ENCODE results near the gene RASL11B. TPM values are rescaled to one million over a fixed set of nuclear protein-coding genes. Genes with fewer than 3 reads are reported as not detected.

Gene RASL11B
- total RNA-seq, 1 donor from 2014 or later: 4.4 TPM

- Histone ChIP-seq H3K27ac (ENCODE audit: low read depth, low read length) (no peak overlapping the region), H2AFZ (ENCODE audit: low read depth, low read length) (no peak overlapping the region), H3K4me3 (ENCODE audit: insufficient read depth, low read depth, low read length) (no peak overlapping the region), H3K79me2 (ENCODE audit: insufficient read depth, low read length) (no peaks in the 10 kb centered on the region), H4K20me1 (ENCODE audit: insufficient read depth, low read length) (no peaks in the 10 kb centered on the region), H3K4me1 (ENCODE audit: insufficient read depth, low read length) (no peaks in the 10 kb centered on the region), H3K9me3 (ENCODE audit: insufficient read depth, low read depth, low read length) (no peaks in the 10 kb centered on the region), H3K27me3 (ENCODE audit: insufficient read depth, low read length) (no peaks in the 10 kb centered on the region), H3K9ac (ENCODE audit: low read length) (no peak overlapping the region), H3K4me2 (ENCODE audit: low read length) (no peak overlapping the region), H3K36me3 (ENCODE audit: insufficient read depth, low read length) (no peaks in the 10 kb centered on the region)
- H3K36me3 Mint-ChIP-seq (ENCODE audit: low read depth, unreplicated experiment): peaks cover 4% of the 10 kb centered on the region
- no peak for DNase-seq (ENCODE audit: low read depth)
- peaks cover 7% of the 10 kb centered on the region for H3K27me3 Mint-ChIP-seq (ENCODE audit: low read depth, unreplicated experiment)
- peaks cover 10% of the 10 kb centered on the region for H3K4me1 Mint-ChIP-seq (ENCODE audit: low read depth, unreplicated experiment)
- TF ChIP-seq EZH2 (IDR thresholded peaks at IDR 0.05; ENCODE audit: insufficient read depth, low read length): no peak
- TF ChIP-seq, protein P1, sequence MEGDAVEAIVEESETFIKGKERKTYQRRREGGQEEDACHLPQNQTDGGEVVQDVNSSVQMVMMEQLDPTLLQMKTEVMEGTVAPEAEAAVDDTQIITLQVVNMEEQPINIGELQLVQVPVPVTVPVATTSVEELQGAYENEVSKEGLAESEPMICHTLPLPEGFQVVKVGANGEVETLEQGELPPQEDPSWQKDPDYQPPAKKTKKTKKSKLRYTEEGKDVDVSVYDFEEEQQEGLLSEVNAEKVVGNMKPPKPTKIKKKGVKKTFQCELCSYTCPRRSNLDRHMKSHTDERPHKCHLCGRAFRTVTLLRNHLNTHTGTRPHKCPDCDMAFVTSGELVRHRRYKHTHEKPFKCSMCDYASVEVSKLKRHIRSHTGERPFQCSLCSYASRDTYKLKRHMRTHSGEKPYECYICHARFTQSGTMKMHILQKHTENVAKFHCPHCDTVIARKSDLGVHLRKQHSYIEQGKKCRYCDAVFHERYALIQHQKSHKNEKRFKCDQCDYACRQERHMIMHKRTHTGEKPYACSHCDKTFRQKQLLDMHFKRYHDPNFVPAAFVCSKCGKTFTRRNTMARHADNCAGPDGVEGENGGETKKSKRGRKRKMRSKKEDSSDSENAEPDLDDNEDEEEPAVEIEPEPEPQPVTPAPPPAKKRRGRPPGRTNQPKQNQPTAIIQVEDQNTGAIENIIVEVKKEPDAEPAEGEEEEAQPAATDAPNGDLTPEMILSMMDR (IDR thresholded peaks at IDR 0.05; ENCODE audit: insufficient read depth, low read depth, low read length): no peak
- H3K9me3 Mint-ChIP-seq (ENCODE audit: unreplicated experiment): peaks cover 7% of the 10 kb centered on the region
- no peak overlapping the region for H3K4me3 Mint-ChIP-seq (ENCODE audit: unreplicated experiment)
- H3K27ac Mint-ChIP-seq (ENCODE audit: unreplicated experiment): no peak overlapping the region
- no peak for FAIRE-seq
These were observed 11.1 kb downstream of the RASL11B start for GRCh38 chr4:52873191-52873590.

- no peak for TF ChIP-seq EZH2 (IDR thresholded peaks at IDR 0.05; ENCODE audit: insufficient read depth, low read length)
- TF ChIP-seq, protein P1 (IDR thresholded peaks at IDR 0.05; ENCODE audit: insufficient read depth, low read depth, low read length): no peak
- H3K4me3 ChIP-seq (ENCODE audit: insufficient read depth, low read depth, low read length): no peak overlapping the region
- H3K27me3 ChIP-seq (ENCODE audit: insufficient read depth, low read length): no peaks in the 10 kb centered on the region
- DNase-seq (ENCODE audit: low read depth) (peak; percentile 55), FAIRE-seq (no peak)
- no peaks in the 10 kb centered on the region for H3K36me3 ChIP-seq (ENCODE audit: insufficient read depth, low read length)
- H3K4me3 Mint-ChIP-seq (ENCODE audit: unreplicated experiment): no peak overlapping the region
- H4K20me1 ChIP-seq (ENCODE audit: insufficient read depth, low read length): no peaks in the 10 kb centered on the region
- H3K27me3 Mint-ChIP-seq (ENCODE audit: low read depth, unreplicated experiment): peaks cover 7% of the 10 kb centered on the region
- H3K4me2 ChIP-seq (ENCODE audit: low read length): no peak overlapping the region
- no peaks in the 10 kb centered on the region for H3K9me3 ChIP-seq (ENCODE audit: insufficient read depth, low read depth, low read length)
- H3K4me1 ChIP-seq (ENCODE audit: insufficient read depth, low read length): no peaks in the 10 kb centered on the region
- no peak overlapping the region for H3K27ac ChIP-seq (ENCODE audit: low read depth, low read length)
- H3K36me3 Mint-ChIP-seq (ENCODE audit: low read depth, unreplicated experiment): peaks cover 4% of the 10 kb centered on the region
- H3K9ac ChIP-seq (ENCODE audit: low read length): no peak overlapping the region
- peaks cover 5% of the 10 kb centered on the region for H3K9me3 Mint-ChIP-seq (ENCODE audit: unreplicated experiment)
- no peaks in the 10 kb centered on the region for H3K79me2 ChIP-seq (ENCODE audit: insufficient read depth, low read length)
- no peak overlapping the region for H3K27ac Mint-ChIP-seq (ENCODE audit: unreplicated experiment)
- H2AFZ ChIP-seq (ENCODE audit: low read depth, low read length): no peak overlapping the region
- peaks cover 7% of the 10 kb centered on the region for H3K4me1 Mint-ChIP-seq (ENCODE audit: low read depth, unreplicated experiment)
These were observed 11.8 kb downstream of the RASL11B start for GRCh38 chr4:52873861-52874343.

- H3K4me1 Mint-ChIP-seq (ENCODE audit: low read depth, unreplicated experiment): peaks cover 7% of the 10 kb centered on the region
- Histone ChIP-seq H3K4me3 (ENCODE audit: insufficient read depth, low read depth, low read length) (no peak overlapping the region), H4K20me1 (ENCODE audit: insufficient read depth, low read length) (no peaks in the 10 kb centered on the region), H3K4me2 (ENCODE audit: low read length) (no peak overlapping the region), H3K9ac (ENCODE audit: low read length) (no peak overlapping the region), H3K9me3 (ENCODE audit: insufficient read depth, low read depth, low read length) (no peaks in the 10 kb centered on the region), H3K79me2 (ENCODE audit: insufficient read depth, low read length) (no peaks in the 10 kb centered on the region), H3K4me1 (ENCODE audit: insufficient read depth, low read length) (no peaks in the 10 kb centered on the region), H2AFZ (ENCODE audit: low read depth, low read length) (no peak overlapping the region), H3K27me3 (ENCODE audit: insufficient read depth, low read length) (no peaks in the 10 kb centered on the region), H3K27ac (ENCODE audit: low read depth, low read length) (no peak overlapping the region), H3K36me3 (ENCODE audit: insufficient read depth, low read length) (no peaks in the 10 kb centered on the region)
- TF ChIP-seq, protein P1 (IDR thresholded peaks at IDR 0.05; ENCODE audit: insufficient read depth, low read depth, low read length): no peak
- TF ChIP-seq EZH2 (IDR thresholded peaks at IDR 0.05; ENCODE audit: insufficient read depth, low read length): no peak
- peaks cover 10% of the 10 kb centered on the region for H3K27me3 Mint-ChIP-seq (ENCODE audit: low read depth, unreplicated experiment)
- FAIRE-seq (no peak), DNase-seq (ENCODE audit: low read depth) (no peak)
- H3K4me3 Mint-ChIP-seq (ENCODE audit: unreplicated experiment): no peak overlapping the region
- H3K27ac Mint-ChIP-seq (ENCODE audit: unreplicated experiment): no peak overlapping the region
- peaks cover 3% of the 10 kb centered on the region for H3K36me3 Mint-ChIP-seq (ENCODE audit: low read depth, unreplicated experiment)
- peaks cover 5% of the 10 kb centered on the region for H3K9me3 Mint-ChIP-seq (ENCODE audit: unreplicated experiment)
These were observed 12.8 kb downstream of the RASL11B start for GRCh38 chr4:52874948-52875347.

Measured in astrocyte (in vitro differentiated cells and primary cell).